Right ventricle myocardium superior (tissue), 1 donor: Measurements from ENCODE around the gene ZNF385C. TPM values are rescaled to one million over a fixed set of nuclear protein-coding genes. Genes with fewer than 3 reads are reported as not detected.

Experiments used
- ATAC-seq: fragments of 200-7000 bp; cut with Tn5 transposase; one replicate; pipeline ENCODE4 v1.9.1; 2020; ENCODE audit warnings: mild to moderate bottlenecking; ENCODE audit not compliant: poor library complexity
- DNase-seq: peaks from one replicate; pipeline ENCODE4 v3.0.0-alpha.2; 2020
- intact Hi-C: fragments of 100-400 bp; cut with DNase I; formaldehyde crosslinking; loops from one replicate; pipeline ENCODE4 v1.11.2; 2022
- total RNA-seq: library from RNA; stranded (reverse); fragmentation: NEBNext Ultra II Directional; extraction: Animal tissue kit (Norgen Biotek cat#: 25700); gene quantifications from one replicate; pipeline ENCODE4 v1.2.1, GENCODE V29; 2021
- donor health status: DM: no; HTN: yes; CAD: no; lungs with severe emphysema.

The ZNF385C gene
- total RNA-seq, 1 donor from 2014 or later: 0.16 TPM

- ATAC-seq: no peak
- DNase-seq: no peak
- intact Hi-C loops: no loop called here
These were observed 38.0 kb downstream of the ZNF385C start for GRCh38 chr17:42060231-42060630.

GRCh38 chr17:42059815-42060214, 38.5 kb downstream of the ZNF385C start:
- ATAC-seq (no peak), DNase-seq (no peak)
- intact Hi-C loops: no loop called here

DNA sequence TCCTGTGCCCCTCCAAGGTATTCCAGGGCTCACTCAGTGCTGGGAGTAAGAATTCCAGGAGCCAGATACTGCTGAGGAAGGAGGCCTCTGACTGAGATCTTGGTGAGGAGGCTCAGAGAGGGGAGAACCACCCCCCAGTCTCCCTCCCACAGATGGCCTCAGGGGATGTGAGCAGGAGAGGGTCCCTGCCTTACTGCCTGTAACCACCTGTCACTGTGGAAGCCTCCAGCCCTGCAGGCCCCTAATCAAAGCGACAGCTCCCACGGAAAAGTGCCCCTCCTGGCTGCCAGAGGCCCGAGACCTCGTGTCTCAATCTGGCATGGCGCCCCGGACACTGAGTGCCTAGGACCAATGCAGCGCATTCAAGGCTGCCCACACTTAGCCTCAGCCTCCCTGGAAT, 40.2 kb downstream of the ZNF385C start:
- ATAC-seq (no peak), DNase-seq (no peak)
- intact Hi-C loops: no loop called here

DNA sequence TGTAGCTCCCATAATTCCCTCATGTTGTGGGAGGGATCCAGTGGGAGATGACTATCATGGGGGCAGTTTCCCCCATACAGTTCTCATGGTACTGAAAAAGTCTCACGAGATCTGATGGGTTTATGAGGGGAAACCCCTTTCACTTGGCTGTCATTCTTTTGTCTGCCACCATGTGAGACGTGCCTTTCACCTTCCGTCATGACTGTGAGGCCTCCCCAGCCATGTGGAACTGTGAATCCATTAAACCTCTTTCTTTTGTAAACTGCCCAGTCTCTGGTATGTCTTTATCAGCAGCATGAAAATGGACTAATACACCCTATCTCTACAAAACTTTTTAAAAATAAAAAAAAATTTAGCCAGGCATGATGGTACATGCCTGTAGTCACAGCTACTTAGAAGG, 41.6 kb downstream of the ZNF385C start:
- intact Hi-C loops: no loop called here
- ATAC-seq (no peak), DNase-seq (no peak)

- ATAC-seq (no peak), DNase-seq (no peak)
- intact Hi-C loops: no loop called here
These were observed 42.8 kb downstream of the ZNF385C start for GRCh38 chr17:42055496-42055895.

GRCh38 chr17:42055027-42055426, 43.2 kb downstream of the ZNF385C start:
- ATAC-seq: no peak
- no peak for DNase-seq
- intact Hi-C loops: no loop called here

- ATAC-seq: no peak
- no peak for DNase-seq
- intact Hi-C loops: no loop called here
These were observed 44.4 kb downstream of the ZNF385C start for GRCh38 chr17:42053731-42054500.

DNA sequence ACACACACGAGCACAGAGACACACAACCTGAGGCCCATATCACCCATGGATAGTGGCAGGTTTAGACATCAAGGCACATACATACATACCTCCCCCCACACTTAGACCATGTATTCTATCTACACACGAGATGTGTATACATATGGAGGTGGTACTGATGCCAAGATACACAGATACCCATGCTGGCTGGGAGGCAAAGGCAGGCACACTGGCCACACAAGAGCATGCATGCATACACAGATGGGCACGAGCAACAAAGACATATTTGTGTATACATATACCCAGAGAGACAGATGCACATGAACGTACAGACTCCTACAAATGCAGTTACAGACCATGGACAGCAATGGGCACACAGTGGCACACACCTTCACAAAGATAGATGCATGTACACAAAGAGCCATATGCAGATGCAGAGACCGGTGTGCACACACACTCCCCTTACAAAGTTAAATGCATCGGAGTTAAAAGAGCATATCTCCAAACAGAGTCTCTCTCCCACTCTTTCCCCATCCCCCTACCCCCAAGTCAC, 45.9 kb downstream of the ZNF385C start:
- ATAC-seq: no peak
- intact Hi-C loops: no loop called here
- DNase-seq: no peak

DNA sequence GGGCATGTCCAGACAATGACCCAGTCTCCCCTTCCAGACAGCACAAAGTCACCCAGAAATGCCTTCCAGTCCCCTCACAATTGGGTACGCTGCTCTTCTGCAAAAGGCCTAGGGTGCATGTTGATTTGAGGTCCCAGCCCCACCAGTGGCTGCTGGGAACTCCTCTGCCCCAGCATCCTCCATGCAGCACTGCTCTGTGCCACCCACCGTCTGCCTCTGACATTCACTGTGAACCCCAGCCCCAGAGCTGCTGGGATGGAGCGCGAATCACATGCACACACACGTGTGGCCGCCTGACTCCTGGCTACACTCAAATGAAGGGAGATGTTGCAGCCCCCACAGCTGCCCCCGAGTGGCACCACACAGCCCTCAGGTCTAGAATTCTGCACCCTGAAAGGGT, 46.6 kb downstream of the ZNF385C start:
- no peak for DNase-seq
- intact Hi-C loops: no loop called here
- ATAC-seq: no peak

GRCh38 chr17:42051013-42051400, 47.3 kb downstream of the ZNF385C start:
- intact Hi-C loops: no loop called here
- no peak for DNase-seq
- ATAC-seq: no peak

GRCh38 chr17:42050393-42051012, 47.8 kb downstream of the ZNF385C start, which contains the start of gene C17orf113:
TSS of gene C17orf113 (minus strand) at chr17:42050601. CDS start at chr17:42043376, 7,225 bp downstream.
- ATAC-seq: peak; percentile 91
- intact Hi-C loops: no loop called here
- DNase-seq: peak; percentile 73

- no peak for DNase-seq
- peak; percentile 23 for ATAC-seq
These were observed 48.4 kb downstream of the ZNF385C start for GRCh38 chr17:42049834-42050392.

GRCh38 chr17:42047343-42047742, 50.9 kb downstream of the ZNF385C start:
- intact Hi-C loops: no loop called here
- DNase-seq (no peak), ATAC-seq (no peak)

More at GRCh38 chr17:42049834-42050392, 48.4 kb downstream of the ZNF385C start:
- intact Hi-C loops: no loop called here

DNA sequence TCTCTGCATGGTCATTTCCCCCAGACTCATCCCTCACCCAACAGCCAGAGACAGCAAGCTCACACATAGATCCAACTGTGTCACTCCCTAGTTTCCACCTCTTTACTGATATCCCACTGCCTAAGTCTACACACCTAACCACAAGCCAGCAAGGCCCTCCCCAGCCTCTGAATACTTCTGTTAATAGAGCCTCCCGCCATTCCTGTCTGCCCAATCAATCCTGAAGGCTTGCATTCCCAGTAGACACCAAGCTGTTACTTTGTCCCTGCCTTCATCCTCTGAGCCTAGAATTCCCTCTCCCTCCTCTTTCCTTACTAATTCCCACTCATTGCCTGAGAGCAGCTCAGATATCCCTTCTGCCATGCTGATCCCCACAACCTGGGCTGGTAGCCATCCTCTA, 52.6 kb downstream of the ZNF385C start:
- ATAC-seq (no peak), DNase-seq (no peak)
- intact Hi-C loops: no loop called here

- DNase-seq (no peak), ATAC-seq (no peak)
- intact Hi-C loops: no loop called here
These were observed 55.5 kb downstream of the ZNF385C start for GRCh38 chr17:42042598-42043319.

DNA sequence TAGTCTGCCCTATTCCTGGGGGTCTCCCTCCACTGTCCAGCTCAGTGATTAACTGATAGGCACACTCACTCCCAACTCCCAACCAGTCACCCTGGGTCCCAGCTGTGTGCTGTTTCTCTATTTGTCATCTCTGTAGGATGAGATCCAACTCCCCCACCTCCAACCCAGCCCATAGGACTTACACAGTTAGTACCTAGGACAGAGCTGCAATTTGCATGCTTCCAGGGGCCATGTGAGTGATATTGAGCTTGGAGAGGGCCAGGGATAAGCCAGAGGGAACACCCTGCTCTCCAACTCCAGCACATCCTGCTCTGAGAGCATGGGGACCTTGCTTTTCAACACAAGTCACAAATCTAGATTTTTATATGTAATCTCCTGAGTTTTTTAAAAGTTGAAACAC, 56.7 kb downstream of the ZNF385C start:
- intact Hi-C loops: no loop called here
- no peak for DNase-seq
- no peak for ATAC-seq

GRCh38 chr17:42040818-42041217, 57.5 kb downstream of the ZNF385C start:
- ATAC-seq (no peak), DNase-seq (no peak)
- intact Hi-C loops: no loop called here

GRCh38 chr17:42039794-42040763, 58.2 kb downstream of the ZNF385C start:
- intact Hi-C loops: no loop called here
- DNase-seq: no peak
- no peak for ATAC-seq
